HG03558 (cell line): ENCODE data around the gene PADI2.
"Not testable (repeated sequence)": the region's sequence is repeated elsewhere in the genome, so short reads cannot be mapped to it uniquely, and the experiment has no call there.

Experiments used
- ATAC-seq: cut with Tn5 transposase; IDR thresholded peaks from one replicate; pipeline ENCODE4 v1.9.1; 2021; ENCODE audit warnings: moderate number of reproducible peaks; ENCODE audit not compliant: unreplicated experiment; ENCODE audit errors: extremely low read depth

The PADI2 gene

DNA sequence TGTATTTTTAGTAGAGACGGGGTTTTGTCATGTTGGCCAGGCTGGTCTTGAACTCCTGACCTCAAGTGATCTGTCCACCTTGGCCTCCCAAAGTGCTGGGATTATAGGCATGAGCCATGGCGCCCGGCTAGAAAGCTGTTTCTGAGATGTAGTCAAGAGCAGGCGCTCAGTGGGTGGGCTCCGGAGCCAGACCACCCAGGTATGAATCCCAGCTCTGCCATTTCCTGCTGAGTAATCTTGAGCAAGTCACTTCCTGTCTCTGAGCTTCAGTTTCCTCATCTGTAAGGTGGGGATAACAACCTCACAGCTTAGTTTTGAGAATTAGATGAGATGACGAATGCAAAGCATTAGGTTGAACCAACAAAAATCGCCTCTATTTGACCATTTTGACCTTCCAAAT, 56.5 kb downstream of the PADI2 start:
- not testable (repeated sequence) for ATAC-seq

DNA sequence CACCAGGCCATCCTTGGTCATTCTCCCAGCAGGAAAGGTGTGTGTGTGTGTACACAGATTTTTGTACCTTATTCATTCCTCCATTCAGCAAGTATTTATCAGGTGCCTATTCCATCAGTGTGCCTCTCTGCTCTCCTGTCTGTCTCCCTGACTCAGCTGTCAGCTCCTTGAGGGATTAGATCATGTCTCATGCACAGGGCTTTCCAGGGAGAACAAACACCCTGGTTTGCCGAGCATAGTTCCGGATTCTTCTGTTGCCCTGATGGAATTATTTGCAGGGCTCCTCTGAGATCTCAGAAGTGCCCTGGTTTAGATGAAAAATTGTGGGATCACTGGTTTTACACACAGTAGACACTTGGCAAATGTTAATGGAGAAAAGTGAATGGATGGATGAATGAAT, 57.4 kb downstream of the PADI2 start:
- no peak for ATAC-seq

DNA sequence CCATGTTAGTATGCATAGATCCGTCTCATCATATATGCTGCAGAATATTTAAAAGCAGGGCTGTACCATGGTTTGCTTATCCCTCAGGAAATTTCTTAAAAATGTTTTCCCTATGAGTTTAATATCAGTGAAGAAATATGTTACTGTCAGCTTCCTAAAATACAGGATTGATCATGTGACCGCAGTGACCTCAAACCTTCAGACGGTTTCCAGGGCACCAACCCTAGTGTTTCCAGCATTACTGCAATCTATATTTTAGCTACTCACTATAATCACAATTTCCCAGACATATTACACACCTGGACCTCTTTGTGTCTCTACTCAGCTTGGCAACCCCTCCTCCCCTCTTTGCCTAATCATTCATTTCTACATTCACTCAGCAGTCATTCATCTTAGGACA, 57.8 kb downstream of the PADI2 start:
- ATAC-seq: no peak

DNA sequence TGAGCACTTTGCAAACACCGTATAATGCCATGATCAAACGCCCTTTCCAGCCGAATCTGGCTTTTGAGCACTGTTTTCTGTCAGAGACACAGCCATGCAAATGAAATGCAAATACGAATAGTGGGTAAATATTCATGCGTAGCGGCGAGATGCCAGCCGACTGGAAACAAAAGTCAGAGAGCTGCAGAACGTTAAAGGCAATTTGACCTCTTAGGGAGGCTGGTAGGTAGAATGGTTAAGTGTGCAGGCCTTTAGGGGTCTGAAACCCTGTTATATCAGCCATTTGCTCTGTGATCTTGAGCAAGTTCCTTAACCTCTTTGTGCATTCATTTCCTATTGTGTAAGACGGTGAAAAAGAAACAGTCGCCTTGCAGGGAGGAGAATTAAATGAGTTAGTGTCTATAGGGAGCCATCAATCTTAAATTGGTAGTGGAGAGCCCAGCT, 58.9 kb downstream of the PADI2 start:
- no peak for ATAC-seq

DNA sequence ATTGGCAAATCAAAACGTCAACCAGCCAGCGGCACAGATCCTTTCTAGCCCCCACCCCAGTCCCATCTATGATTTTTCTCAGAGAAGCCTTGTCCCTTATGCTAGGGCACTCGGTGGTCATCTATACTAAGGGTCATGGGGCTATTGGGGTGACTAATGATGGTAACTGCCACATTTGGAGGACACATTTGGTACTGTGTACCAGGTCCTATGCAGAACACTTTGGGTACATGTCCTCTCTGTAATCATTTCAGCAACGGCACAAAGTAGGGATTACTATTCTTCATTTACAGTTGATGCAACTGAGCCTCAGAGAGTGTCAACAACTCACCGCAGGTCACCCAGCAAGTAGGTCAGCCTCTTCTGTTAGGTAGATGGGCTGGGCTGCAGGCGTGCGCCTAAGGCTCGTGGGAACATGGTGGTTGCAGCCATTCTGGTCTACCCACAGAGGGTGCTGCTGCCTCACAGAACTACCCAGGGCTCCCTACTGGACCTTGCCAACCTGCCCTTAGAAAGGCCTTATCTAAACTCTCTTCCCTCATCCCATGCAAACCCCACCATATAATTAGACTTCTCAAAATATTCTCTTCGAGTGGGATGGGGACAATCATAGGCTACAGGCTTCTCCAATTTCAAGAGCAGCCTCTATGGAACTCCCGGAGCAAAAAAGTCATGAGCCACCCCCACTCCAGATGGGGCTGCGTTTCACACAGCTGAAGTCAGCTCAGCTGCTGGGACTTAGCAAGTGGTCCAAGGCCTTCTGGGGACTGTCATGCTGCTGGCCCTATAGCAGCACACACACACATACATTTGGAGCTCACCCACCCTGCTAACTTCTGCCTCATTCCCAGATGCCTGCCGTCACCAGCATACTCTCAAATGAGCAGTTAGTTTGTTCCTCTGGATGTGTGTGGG, 59.6 kb downstream of the PADI2 start:
- ATAC-seq: no peak

DNA sequence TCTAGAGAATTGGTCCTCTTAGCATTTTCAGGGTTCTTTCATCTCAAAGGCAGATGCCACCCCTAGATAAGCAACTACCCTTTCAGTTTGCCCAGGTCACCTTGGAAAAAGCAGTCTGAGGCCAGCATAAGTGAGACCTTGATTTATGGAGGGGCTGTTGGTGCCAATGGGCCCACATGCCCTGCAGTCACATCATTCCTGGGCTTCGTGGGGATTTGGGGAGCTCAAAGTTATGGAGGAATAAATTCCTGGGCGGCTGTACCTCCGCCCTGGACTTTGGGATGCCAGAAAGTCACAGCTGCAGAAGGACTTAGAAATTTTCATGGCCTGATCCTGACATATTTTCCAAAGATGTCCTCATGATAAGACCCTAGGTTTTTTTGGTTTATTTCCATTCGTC, 62.7 kb downstream of the PADI2 start:
- ATAC-seq: no peak

DNA sequence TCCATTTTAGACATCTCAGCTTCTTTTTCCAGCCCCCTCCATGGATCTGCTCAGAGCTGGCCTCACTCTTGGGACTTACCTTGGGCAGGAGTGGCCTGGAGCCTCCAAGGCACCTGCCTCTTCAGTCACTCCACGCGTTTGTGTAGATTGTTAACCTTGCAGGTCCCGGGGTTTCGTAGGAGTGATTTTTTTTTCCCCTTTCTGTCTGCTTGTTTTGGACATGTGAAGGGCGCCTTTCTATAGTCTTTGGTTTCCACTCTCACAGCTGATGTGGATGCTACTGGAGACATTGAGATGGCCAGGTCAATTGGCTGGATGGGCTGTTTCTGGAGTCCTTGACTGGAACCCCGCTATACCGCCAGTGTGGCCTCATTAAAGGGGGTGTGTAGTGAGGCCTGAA, 63.5 kb downstream of the PADI2 start:
- no peak for ATAC-seq

DNA sequence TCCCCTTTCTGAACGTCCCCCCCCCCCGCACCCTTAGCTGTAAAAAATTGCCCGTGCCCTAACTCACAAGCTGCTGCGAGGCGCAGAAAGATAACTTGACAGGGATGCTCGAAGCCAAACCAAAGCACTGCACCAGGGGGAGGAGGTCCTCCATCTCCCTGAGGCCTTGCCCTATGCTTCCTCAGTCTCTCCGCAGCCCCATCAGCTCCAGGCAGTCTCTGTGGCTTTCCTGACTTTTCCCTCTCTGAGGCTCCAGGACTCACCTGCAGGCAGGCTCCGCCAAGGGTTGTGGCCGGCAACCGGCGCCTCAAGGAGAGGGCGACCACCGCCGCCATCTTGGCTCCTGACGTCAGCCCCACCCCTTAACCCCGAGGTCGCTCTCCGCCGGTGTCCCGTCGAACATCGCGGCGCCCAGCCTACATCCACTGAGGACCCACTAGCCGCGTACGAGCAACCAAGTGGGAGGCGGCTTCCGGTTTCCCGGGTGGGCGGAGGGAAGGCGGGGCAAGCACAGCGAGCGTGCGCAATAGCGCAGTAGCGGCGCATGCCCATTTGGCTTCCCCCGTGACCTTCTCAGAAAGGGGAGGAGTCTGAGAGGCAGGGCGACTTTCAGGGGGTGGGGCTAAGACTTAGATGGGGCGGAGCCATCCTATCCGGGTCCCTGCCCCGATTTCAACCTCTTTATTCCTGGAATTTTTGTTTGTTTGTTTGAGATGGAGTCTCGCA, 65.4 kb downstream of the PADI2 start, which contains the start of gene SDHB:
SDHB (minus strand) TSS at position 348 of the 726 bp plus-strand sequence; CDS start at position 335, 13 bp downstream.
- peak; percentile 87 for ATAC-seq

DNA sequence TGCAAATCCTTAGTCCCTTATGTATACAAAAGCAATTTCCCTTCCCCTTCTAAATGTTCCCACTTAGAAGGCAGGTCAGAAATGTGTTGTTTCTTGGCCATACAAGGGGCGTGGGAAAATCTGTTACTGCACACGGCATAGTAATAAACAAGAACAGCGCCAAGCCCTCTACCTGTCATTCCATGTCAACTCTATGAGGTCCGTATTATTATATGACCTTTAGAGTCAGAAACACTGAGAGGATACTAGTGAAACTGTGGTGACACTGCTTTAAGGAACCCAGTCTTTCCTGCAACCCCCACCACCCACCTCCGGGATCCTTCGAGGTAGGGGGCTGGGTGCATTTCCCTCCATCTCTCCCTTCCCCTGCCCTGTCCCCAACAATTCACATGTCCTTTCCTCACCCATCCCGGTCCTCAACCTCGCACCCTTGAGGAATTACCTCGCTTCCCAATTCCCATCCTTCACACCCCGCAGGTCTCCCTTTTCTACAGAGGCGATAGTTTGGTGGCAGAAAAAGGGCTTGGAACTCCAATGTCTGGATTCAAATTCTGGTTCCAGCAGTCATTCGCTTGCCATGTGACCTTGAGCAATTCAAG, 66.1 kb downstream of the PADI2 start:
- no peak for ATAC-seq

DNA sequence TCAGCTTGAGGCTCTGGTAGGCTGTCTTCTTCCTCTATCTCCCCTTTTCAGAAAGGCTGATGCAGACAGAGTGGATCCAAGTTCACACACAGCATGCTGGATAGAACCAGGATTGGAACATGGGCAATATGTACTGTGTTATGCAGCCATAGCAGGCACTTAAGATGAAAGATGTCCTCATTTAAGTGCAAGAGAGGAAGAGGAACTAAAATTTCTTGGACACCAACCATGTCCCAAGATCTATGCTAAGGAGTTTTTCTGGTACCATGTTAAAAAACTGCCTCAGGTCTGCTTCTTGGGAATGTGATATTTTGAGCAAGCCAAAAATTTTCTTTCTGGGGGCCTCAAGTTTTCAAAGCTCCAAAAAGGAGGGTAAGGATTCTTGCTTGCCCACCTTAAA, 66.6 kb downstream of the PADI2 start:
- no peak for ATAC-seq

DNA sequence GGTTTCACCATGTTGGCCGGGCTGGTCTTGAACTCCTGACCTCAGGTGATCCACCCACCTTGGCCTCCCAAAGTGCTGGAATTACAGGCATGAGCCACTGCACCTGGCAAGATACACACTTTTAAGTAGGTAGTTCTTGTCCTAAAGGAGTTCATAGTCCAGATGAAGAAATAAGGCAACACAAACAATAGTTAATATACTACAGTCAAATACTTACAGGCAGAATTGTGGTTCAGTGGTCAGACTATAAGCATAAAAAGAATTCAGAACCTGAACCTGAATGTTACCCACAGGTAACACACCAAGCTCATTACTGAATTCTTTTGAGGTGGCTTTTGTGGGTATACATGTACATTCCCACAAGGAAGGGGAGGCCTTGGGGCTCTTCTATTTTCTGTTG, 67.2 kb downstream of the PADI2 start:
- no peak for ATAC-seq

DNA sequence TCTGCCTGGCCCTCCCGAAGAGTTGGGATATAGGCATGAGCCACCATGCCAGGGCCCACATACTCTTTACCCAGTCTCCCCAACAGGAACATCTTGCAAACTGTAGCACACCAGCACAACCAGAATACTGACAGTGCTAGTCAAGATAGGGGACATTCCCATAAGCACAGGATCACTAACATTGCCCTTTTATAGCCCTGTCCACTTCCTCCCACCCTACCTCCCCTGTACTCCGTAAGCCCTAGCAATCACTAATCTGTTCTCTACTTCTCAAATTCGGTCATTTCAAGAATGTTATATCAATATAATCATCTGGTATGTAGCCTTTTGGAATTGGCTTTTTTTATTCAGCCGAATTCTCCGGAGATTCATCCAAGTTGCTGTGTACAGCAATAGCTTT, 71.3 kb downstream of the PADI2 start:
- no peak for ATAC-seq

DNA sequence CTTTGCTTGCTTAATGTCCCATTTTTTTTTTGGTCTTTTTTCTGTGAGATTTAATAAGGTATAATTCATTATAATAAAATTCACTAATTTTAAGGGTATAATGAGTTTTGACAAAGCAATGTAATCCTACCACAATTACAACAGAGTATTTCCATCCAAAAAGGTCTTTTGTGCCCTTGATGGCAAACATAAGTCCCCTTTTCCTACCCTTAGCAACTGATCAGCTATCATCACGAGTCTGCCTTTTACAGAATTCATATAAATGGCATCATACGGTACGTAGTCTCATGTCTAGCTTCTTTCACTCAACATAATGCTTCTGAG, 73.0 kb downstream of the PADI2 start:
- no peak for ATAC-seq

DNA sequence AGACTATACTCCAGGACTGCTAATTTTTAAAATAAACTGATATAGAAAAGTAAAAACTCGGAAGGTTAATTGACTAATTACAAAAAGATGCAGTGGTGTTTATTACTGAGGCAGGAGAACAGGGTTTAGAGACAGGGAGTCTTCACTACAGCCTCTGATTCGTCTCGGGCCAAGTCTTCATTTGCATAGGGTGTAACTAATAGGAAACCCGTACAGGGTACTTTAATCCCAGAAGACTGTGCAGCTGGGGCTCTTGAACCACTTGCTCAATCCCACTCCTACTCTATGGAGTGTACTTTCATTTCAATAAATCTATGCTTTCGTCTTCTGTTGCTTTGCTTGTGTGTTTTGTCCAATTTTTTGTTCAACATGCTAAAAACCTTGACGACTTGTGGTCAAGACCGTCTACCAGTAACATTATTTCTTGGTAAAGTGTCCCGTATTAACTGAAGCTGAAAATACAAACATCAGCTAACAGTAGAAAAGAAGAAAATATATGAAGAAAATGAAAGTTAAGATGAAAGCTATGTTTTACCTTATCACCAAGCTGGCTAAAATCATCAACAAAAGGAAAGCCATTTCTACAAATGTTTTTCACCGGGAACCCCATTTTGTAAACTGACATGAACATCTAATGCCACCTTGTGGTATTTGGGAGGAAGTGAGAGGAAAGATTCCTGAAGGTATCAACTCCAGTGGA, 73.5 kb downstream of the PADI2 start:
- ATAC-seq: no peak

DNA sequence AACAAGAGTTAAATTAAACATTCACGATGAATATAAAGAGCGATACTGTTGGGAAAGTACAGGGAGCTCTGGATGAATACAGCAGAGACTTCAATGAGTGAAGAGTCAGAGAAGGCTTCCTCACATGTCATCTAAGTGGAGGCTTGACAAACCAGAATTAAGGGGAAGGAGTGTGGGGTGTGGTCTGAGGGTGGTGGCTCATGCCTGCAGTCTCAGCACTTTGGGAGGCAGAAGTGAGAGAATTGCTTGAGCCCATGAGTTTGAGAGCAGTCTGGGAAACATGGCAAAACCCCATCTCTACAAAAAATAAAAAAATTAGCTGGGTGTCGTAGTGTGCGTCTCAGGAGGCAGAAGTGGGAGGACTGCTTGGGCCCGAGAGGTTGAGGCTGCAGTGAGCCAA, 74.1 kb downstream of the PADI2 start:
- ATAC-seq: no peak

DNA sequence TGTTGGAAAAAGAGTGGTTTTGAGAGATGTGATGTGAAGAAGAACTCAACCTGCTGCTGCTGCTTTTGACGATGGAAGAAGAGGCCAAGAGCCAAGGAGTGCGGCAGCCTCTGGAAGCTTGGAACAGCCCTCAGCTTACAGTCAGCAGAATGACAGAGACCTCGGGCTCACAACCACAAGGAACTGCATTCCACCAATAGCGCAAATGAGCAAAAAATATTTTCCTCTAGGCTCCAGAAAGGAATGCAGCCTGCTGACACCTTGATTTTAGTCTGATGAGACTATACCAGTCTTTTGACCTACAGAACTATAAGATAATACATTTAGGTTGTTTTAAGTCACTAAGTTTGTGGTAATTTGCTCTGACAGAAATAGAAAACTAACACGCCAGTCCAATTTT, 75.6 kb downstream of the PADI2 start:
- ATAC-seq: no peak

DNA sequence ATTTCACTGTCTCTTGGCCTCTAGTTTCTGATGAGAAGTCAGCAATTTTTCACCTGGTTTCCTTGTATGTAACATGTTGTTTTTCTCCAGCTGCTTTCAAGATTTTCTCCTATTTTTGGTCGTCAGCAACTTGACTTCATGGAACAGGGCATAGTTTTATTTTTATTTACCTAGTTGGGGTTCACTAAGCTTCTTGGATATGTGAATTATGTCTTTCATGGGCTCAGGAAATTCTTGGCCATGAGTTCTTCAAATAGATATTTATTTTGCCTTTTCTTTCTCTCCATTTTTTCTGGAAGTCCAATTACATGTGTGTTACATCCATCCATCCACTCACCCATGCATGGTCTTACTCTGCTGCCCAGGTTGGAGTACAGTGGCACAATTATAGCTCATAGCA, 79.1 kb downstream of the PADI2 start:
- ATAC-seq: no peak

DNA sequence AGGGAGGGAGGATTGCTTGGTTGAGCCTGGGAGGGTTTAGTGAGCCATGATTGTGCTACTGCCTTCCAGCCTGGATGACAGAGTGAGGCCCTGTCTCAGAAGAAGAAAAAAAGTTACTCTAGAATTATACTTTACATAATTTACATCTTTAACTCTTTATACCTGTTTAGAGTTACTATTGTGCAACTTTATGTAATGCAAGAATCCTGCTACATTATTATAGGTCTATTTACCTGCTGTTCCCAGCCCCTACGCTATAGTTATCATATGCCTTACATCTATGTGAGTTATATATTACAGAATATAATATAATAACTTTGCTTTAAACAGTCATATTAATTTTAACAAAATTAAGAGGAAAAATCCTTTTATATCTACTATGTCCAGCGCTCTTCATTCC, 79.7 kb downstream of the PADI2 start:
- no peak for ATAC-seq

DNA sequence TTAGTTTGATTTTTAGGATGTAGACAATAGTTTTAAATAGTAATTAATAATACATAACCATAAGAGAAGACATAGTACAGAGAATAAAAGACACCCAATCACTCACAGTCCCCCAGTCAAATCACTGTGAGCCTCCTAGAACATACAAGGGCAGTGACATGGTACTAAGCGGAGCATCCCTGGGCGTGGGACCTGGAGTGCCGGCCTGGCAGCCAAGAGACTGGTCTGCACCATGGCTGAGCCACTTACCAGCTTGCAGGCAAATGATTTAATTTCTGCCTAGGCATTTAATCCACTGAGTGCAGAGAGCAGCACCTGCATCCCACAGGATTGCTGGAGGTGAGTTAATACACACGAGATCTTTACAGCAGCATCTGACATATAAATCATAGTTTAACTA, 85.8 kb downstream of the PADI2 start:
- ATAC-seq: no peak

DNA sequence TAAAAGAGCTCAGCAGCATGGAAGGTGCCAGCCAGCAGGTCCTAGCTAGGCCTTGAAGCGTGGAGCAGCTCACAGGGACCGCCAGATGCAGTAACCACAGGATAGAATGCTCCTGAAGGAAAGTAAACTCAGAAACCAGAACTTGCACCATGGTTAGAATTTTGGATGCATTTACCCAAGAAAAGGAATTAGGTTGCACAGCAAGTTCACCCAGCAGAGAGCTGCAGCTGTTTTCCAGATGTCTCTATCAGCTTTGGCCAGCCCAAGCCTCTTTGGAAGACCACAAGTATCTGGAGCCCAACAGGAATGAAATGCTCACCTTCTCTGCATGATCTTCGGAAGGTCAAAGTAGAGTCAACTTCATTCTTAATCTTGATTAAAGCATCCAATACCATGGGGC, 86.5 kb downstream of the PADI2 start:
- ATAC-seq: no peak

DNA sequence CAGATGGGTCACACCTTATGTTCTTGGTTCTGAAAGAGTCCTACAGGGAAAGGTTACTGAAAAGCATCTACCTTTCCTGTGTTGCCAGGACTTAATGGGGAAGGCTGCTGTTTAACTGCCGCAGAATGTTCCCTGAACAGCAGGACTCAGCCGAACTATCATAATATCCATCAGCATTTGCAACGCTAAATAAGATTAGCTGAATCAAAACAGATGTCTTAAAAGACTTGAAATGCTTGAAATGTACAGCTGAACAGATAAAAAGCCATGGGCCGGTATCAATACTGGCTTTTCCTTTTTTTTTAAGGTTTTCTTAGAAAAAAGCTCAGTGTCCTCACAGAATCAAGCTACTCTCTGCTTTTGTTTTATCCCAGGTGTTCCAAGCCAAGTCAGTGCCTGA, 87.8 kb downstream of the PADI2 start:
- no peak for ATAC-seq
